ENCODE data around the gene ANKIB1.

Gene ANKIB1

DNA sequence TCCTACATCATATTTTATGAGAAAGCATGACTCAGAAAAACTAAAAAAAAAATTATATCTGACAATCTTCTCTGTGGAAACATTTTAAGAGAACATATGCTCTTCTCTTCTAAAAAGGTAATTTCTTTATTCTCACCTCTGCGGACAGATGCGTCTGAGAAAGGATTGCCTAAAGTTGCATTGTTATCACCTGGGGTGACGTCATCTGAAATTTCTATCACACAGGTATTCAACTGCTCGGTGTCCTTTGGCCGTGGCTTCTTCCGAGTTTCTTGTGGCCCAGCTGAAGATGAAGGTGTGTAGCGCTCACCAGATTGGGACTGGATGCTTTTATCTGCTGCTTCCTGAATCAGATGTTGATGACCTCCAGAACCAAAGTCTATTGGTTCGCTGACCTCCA is 187.2 kb downstream of the ANKIB1 start:
- no peak overlapping the region for H2BK120ac ChIP-seq (ENCODE audit: low read depth, low read length)
- 94% methylated on average over 7 of the region's 8 CpGs for WGBS
- no peaks in the 10 kb centered on the region for H3K36me3 ChIP-seq (ENCODE audit: control insufficient read depth in 1 of 2, insufficient read depth in 2 of 2, low read depth in 1 of 2, low read length in 2 of 2)
- no peak overlapping the region for H3K23ac ChIP-seq (ENCODE audit: low read length in 2 of 2)
- peaks cover 0 to 5% of the 10 kb centered on the region in 2 experiments for H3K27me3 ChIP-seq (ENCODE audit: control insufficient read depth in 1 of 2, insufficient read depth in 1 of 2, low read length in 2 of 2)
- H2BK15ac ChIP-seq (ENCODE audit: low read depth, poor library complexity, severe bottlenecking), result no peak overlapping the region
- no peak overlapping the region for H4K8ac ChIP-seq (ENCODE audit: low read length)
- H3K4me1 ChIP-seq (ENCODE audit: control insufficient read depth, insufficient read depth, low read depth, low read length), result peaks cover 2% of the 10 kb centered on the region
- no peaks in the 10 kb centered on the region for H3K9me3 ChIP-seq (ENCODE audit: control insufficient read depth, low read length)
- H2AK5ac ChIP-seq (ENCODE audit: low read length, severe bottlenecking), result no peak overlapping the region
- no peak overlapping the region for H3K9ac ChIP-seq (ENCODE audit: low read length)
- no peak overlapping the region for H3K4me3 ChIP-seq (ENCODE audit: insufficient read depth in 1 of 2, low read depth in 1 of 2, low read length in 2 of 2)
- H3K27ac ChIP-seq (ENCODE audit: low read length, poor library complexity, severe bottlenecking), result no peak overlapping the region
- DNase-seq, result no peak
- H3K79me1 ChIP-seq (replicated peaks; ENCODE audit: low read length, poor library complexity, severe bottlenecking), result no peaks in the 10 kb centered on the region
- H3K4ac ChIP-seq (ENCODE audit: low read depth in 1 of 2, low read length in 2 of 2), result no peak overlapping the region
- H2BK5ac ChIP-seq (ENCODE audit: low read depth, low read length, poor library complexity, severe bottlenecking), result no peak overlapping the region
- H3K18ac ChIP-seq (ENCODE audit: low read depth in 1 of 2, low read length in 2 of 2), result no peak overlapping the region
- H3K4me2 ChIP-seq (ENCODE audit: low read length, poor library complexity, severe bottlenecking), result no peak overlapping the region
- no peak overlapping the region for H4K91ac ChIP-seq (ENCODE audit: low read length)
- no peak overlapping the region for H3K14ac ChIP-seq (ENCODE audit: low read length in 2 of 2)
- H2AFZ ChIP-seq (ENCODE audit: low read depth, low read length), result no peak overlapping the region
- H2BK12ac ChIP-seq (ENCODE audit: low read length in 2 of 2), result no peak overlapping the region

DNA sequence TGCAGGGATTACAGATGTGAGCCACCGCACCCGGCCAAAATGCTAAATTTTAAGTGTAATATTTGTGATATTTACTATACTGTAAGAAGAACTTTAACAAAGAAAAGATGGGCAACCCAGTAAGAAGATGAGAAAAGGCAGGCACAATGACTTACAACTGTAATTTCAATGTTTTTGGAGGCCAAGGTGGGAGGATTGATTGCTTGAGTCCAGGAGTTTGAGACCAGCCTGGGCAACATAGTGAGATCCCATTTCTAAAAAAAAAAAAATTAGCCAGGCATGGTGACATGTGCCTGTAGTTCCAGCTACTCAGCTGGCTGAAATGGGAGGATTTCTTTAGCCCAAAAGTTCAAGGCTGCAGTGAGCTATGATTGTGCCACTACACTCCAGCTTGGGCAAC is 189.8 kb downstream of the ANKIB1 start:
- Histone ChIP-seq H2BK12ac (ENCODE audit: low read length in 2 of 2) (no peak overlapping the region), H2BK5ac (ENCODE audit: low read depth, low read length, poor library complexity, severe bottlenecking) (no peak overlapping the region), H2BK15ac (ENCODE audit: low read depth, poor library complexity, severe bottlenecking) (no peak overlapping the region), H3K36me3 (ENCODE audit: control insufficient read depth in 1 of 2, insufficient read depth in 2 of 2, low read depth in 1 of 2, low read length in 2 of 2) (no peaks in the 10 kb centered on the region), H3K4me2 (ENCODE audit: low read length, poor library complexity, severe bottlenecking) (no peak overlapping the region), H3K9me3 (ENCODE audit: control insufficient read depth, low read length) (no peaks in the 10 kb centered on the region), H3K18ac (ENCODE audit: low read depth in 1 of 2, low read length in 2 of 2) (no peak overlapping the region), H3K27ac (ENCODE audit: low read length, poor library complexity, severe bottlenecking) (no peak overlapping the region), H3K23ac (ENCODE audit: low read length in 2 of 2) (no peak overlapping the region), H3K4me3 (ENCODE audit: insufficient read depth in 1 of 2, low read depth in 1 of 2, low read length in 2 of 2) (no peak overlapping the region), H2AK5ac (ENCODE audit: low read length, severe bottlenecking) (no peak overlapping the region), H4K8ac (ENCODE audit: low read length) (no peak overlapping the region), H3K9ac (ENCODE audit: low read length) (no peak overlapping the region), H3K27me3 (ENCODE audit: control insufficient read depth in 1 of 2, insufficient read depth in 1 of 2, low read length in 2 of 2) (peaks cover 5 to 9% of the 10 kb centered on the region in 2 experiments), H4K91ac (ENCODE audit: low read length) (no peak overlapping the region), H3K79me1 (replicated peaks; ENCODE audit: low read length, poor library complexity, severe bottlenecking) (no peaks in the 10 kb centered on the region), H3K14ac (ENCODE audit: low read length in 2 of 2) (no peak overlapping the region), H2AFZ (ENCODE audit: low read depth, low read length) (no peak overlapping the region), H3K4me1 (ENCODE audit: control insufficient read depth, insufficient read depth, low read depth, low read length) (peaks cover 2% of the 10 kb centered on the region), H2BK120ac (ENCODE audit: low read depth, low read length) (no peak overlapping the region), H3K4ac (ENCODE audit: low read depth in 1 of 2, low read length in 2 of 2) (no peak overlapping the region)
- no CpG with 5 or more reads among the region's 2 CpGs for WGBS
- no peak for DNase-seq

DNA sequence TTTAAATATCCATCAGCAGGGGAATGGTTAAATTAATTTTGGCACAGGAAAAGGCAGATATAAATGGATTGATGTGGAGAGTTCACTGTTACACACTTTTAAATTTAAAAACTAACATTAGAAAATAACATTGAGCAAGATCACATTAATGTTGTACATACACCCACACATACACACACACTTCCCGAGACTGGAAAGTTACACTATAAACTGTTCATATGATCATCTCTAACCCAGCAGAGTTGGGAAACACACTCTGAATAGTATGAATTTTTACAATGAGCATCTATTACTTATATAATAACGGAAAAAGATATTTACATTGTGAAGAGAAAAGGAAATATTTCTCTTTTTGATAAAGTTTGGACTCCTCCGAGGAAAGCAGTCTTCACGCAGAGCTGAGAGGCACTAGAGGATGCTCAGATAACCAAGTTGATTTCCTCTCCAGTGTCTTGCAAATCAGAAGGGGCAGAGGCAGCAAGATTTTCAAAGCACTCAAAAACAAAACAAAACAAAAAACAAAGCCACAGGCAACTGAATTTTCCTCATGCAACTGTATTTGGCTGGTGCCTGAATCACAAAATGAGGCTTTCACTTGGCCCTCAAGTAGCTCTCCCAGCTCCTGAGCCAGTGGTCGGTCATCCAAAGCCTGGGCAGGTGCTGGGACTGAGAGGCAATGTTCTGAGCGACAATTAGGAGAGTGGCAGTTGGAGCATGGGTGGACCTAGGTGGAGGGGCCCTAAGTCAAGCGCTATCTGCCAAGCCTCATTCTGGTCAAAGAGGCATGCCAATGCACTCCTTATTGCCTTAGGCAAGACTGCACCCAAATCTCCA is 191.1 kb downstream of the ANKIB1 start:
- Histone ChIP-seq H3K14ac (ENCODE audit: low read length in 2 of 2) (no peak overlapping the region), H3K27ac (ENCODE audit: low read length, poor library complexity, severe bottlenecking) (no peak overlapping the region), H3K36me3 (ENCODE audit: control insufficient read depth in 1 of 2, insufficient read depth in 2 of 2, low read depth in 1 of 2, low read length in 2 of 2) (no peaks in the 10 kb centered on the region), H3K18ac (ENCODE audit: low read depth in 1 of 2, low read length in 2 of 2) (no peak overlapping the region), H3K4me2 (ENCODE audit: low read length, poor library complexity, severe bottlenecking) (no peak overlapping the region), H2BK12ac (ENCODE audit: low read length in 2 of 2) (no peak overlapping the region), H3K23ac (ENCODE audit: low read length in 2 of 2) (no peak overlapping the region), H4K8ac (ENCODE audit: low read length) (no peak overlapping the region), H3K9me3 (ENCODE audit: control insufficient read depth, low read length) (no peaks in the 10 kb centered on the region), H4K91ac (ENCODE audit: low read length) (no peak overlapping the region), H2BK120ac (ENCODE audit: low read depth, low read length) (no peak overlapping the region), H3K79me1 (replicated peaks; ENCODE audit: low read length, poor library complexity, severe bottlenecking) (no peaks in the 10 kb centered on the region), H3K4me1 (ENCODE audit: control insufficient read depth, insufficient read depth, low read depth, low read length) (peaks cover 2% of the 10 kb centered on the region), H2BK5ac (ENCODE audit: low read depth, low read length, poor library complexity, severe bottlenecking) (no peak overlapping the region), H3K4me3 (ENCODE audit: insufficient read depth in 1 of 2, low read depth in 1 of 2, low read length in 2 of 2) (no peak overlapping the region), H3K27me3 (ENCODE audit: control insufficient read depth in 1 of 2, insufficient read depth in 1 of 2, low read length in 2 of 2) (peaks cover 5 to 12% of the 10 kb centered on the region in 2 experiments), H3K4ac (ENCODE audit: low read depth in 1 of 2, low read length in 2 of 2) (no peak overlapping the region), H2BK15ac (ENCODE audit: low read depth, poor library complexity, severe bottlenecking) (no peak overlapping the region), H3K9ac (ENCODE audit: low read length) (no peak overlapping the region), H2AFZ (ENCODE audit: low read depth, low read length) (no peak overlapping the region), H2AK5ac (ENCODE audit: low read length, severe bottlenecking) (no peak overlapping the region)
- 78% methylated on average over 5 of the region's 7 CpGs for WGBS
- no peak for DNase-seq

DNA sequence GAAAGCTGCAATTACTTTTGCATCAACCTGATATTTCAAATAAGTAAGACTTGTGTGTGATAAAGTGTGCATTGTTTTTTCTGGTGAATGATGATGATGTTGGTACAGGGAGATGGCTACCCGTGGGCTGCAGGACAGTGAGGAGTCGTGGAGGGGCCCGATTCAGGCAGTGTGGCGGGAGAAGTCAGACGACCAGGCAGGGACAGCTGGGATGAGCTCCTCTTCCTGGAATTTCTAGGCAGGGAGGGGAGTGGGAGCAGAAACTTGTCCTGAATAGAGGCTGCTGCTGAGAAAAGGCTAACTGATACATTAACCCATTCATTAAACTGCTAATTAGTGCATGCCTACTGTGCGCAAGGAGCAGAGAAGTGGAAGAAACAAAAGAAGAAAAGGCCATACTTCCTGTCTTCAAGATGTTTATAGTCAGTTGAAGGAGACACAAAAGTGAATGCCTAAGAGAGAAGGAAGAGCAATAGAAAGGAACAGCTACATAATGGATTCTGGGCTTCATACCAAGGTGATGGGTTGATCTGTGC is 192.2 kb downstream of the ANKIB1 start:
- no peak overlapping the region for H2BK5ac ChIP-seq (ENCODE audit: low read depth, low read length, poor library complexity, severe bottlenecking)
- H3K14ac ChIP-seq (ENCODE audit: low read length in 2 of 2), result no peak overlapping the region
- no peaks in the 10 kb centered on the region for H3K36me3 ChIP-seq (ENCODE audit: control insufficient read depth in 1 of 2, insufficient read depth in 2 of 2, low read depth in 1 of 2, low read length in 2 of 2)
- H2AK5ac ChIP-seq (ENCODE audit: low read length, severe bottlenecking), result no peak overlapping the region
- no peaks in the 10 kb centered on the region for H3K79me1 ChIP-seq (replicated peaks; ENCODE audit: low read length, poor library complexity, severe bottlenecking)
- no peaks in the 10 kb centered on the region for H3K9me3 ChIP-seq (ENCODE audit: control insufficient read depth, low read length)
- no peak overlapping the region for H3K9ac ChIP-seq (ENCODE audit: low read length)
- peaks cover 2% of the 10 kb centered on the region for H3K4me1 ChIP-seq (ENCODE audit: control insufficient read depth, insufficient read depth, low read depth, low read length)
- H3K4me3 ChIP-seq (ENCODE audit: insufficient read depth in 1 of 2, low read depth in 1 of 2, low read length in 2 of 2), result no peak overlapping the region
- H2BK12ac ChIP-seq (ENCODE audit: low read length in 2 of 2), result no peak overlapping the region
- no peak overlapping the region for H3K27ac ChIP-seq (ENCODE audit: low read length, poor library complexity, severe bottlenecking)
- 75% methylated on average over 6 of the region's 6 CpGs for WGBS
- no peak overlapping the region for H2BK120ac ChIP-seq (ENCODE audit: low read depth, low read length)
- peaks cover 5 to 12% of the 10 kb centered on the region in 2 experiments for H3K27me3 ChIP-seq (ENCODE audit: control insufficient read depth in 1 of 2, insufficient read depth in 1 of 2, low read length in 2 of 2)
- H3K4ac ChIP-seq (ENCODE audit: low read depth in 1 of 2, low read length in 2 of 2), result no peak overlapping the region
- H2AFZ ChIP-seq (ENCODE audit: low read depth, low read length), result no peak overlapping the region
- H4K8ac ChIP-seq (ENCODE audit: low read length), result no peak overlapping the region
- H3K18ac ChIP-seq (ENCODE audit: low read depth in 1 of 2, low read length in 2 of 2), result no peak overlapping the region
- no peak overlapping the region for H3K4me2 ChIP-seq (ENCODE audit: low read length, poor library complexity, severe bottlenecking)
- H3K23ac ChIP-seq (ENCODE audit: low read length in 2 of 2), result no peak overlapping the region
- DNase-seq, result no peak
- H4K91ac ChIP-seq (ENCODE audit: low read length), result no peak overlapping the region
- H2BK15ac ChIP-seq (ENCODE audit: low read depth, poor library complexity, severe bottlenecking), result peak overlapping the region; percentile 90
